K562 (cell line): ENCODE data around the gene CCDC194. TPM values are rescaled to one million over a fixed set of nuclear protein-coding genes. Genes with fewer than 3 reads are reported as not detected.

Experiments used
- CBX5 ChIP-seq: IDR thresholded peaks from 2 replicates; pipeline ENCODE4 v1.6.1; 2014; ENCODE audit warnings: low read depth, borderline replicate concordance
- DDX20 ChIP-seq: fragments of 450-650 bp; IDR thresholded peaks from 2 replicates; pipeline ENCODE4 v1.6.1; 2016; ENCODE audit warnings: missing genetic modification characterization, low read depth, mild to moderate bottlenecking, missing compliant biosample characterization, moderate library complexity
- DPF2 ChIP-seq: fragments of 450-650 bp; IDR thresholded peaks from 2 replicates; pipeline ENCODE4 v1.6.1; 2016
- ETS1 ChIP-seq: conservative IDR thresholded peaks from 2 replicates; pipeline ENCODE4 v1.6.1; 2011; ENCODE audit warnings: low read depth, mild to moderate bottlenecking, low read length; ENCODE audit not compliant: control insufficient read depth
- FOXK2 ChIP-seq, 2 experiments: fragments of 450-650 bp; IDR thresholded peaks in 1 of 2; conservative IDR thresholded peaks in 1 of 2; 2 replicates each; pipeline ENCODE4 v1.6.1; 2016; ENCODE audit warnings: low read depth in 2 of 2, mild to moderate bottlenecking in 1 of 2
- HDAC6 ChIP-seq: IDR thresholded peaks from 2 replicates; pipeline ENCODE4 v1.6.1; 2012; ENCODE audit warnings: low read depth, mild to moderate bottlenecking, control low read depth, inconsistent platforms, low read length, moderate library complexity
- HNRNPLL ChIP-seq: fragments of 200-400 bp; formaldehyde crosslinking; IDR thresholded peaks from 2 replicates; pipeline ENCODE4 v1.6.1; 2017; ENCODE audit warnings: low read length, low read depth, mild to moderate bottlenecking; ENCODE audit not compliant: poor library complexity, severe bottlenecking
- SP1 ChIP-seq: sonication (generic); formaldehyde crosslinking; IDR thresholded peaks from 2 replicates; pipeline ENCODE4 v1.8.1; 2022; ENCODE audit warnings: mild to moderate bottlenecking, missing genetic modification reagents
- ZBED1 ChIP-seq: IDR thresholded peaks from 2 replicates; pipeline ENCODE4 v1.6.1; 2014
- ZBTB1 ChIP-seq: sonication (generic); formaldehyde crosslinking; IDR thresholded peaks from 2 replicates; pipeline ENCODE4 v1.8.1; 2023; ENCODE audit warnings: missing genetic modification reagents, low read depth, mild to moderate bottlenecking, borderline replicate concordance
- ZNF134 ChIP-seq: fragments of 250-450 bp; sonication (Bioruptor Pico); conservative IDR thresholded peaks from 2 replicates; pipeline ENCODE4 v1.4.0; 2020
- ZNF143 ChIP-seq: sonication (generic); formaldehyde crosslinking; IDR thresholded peaks from 2 replicates; pipeline ENCODE4 v1.9.0; 2022; ENCODE audit warnings: mild to moderate bottlenecking, missing genetic modification reagents
- ZNF511 ChIP-seq: sonication (generic); formaldehyde crosslinking; IDR thresholded peaks from 2 replicates; pipeline ENCODE4 v1.8.0; 2022; ENCODE audit warnings: mild to moderate bottlenecking, missing genetic modification reagents
- ZNF57 ChIP-seq: fragments of 450-650 bp; formaldehyde crosslinking; IDR thresholded peaks from 2 replicates; pipeline ENCODE4 v1.4.0; 2020; ENCODE audit warnings: mild to moderate bottlenecking, moderate library complexity
- polyA plus RNA-seq, 8 experiments: library from polyadenylated mRNA; depleted of rRNA in 4 of 8; stranded (reverse) in 5 of 8; unstranded in 3 of 8; fragments of >200 nt; fragmentation: Nextera tagmentation in 2 of 8; fragmentation: Illumina TruSeq in 1 of 8; extraction: Ambion mirVana in 2 of 8; extraction: Trizol in 1 of 8; gene quantifications; 2 replicates each; pipeline versions ENCODE4 v1.2.1 to v1.2.3, GENCODE V29; 2011 to 2014; ENCODE audit warnings: inconsistent platforms in 1 of 8, missing spikeins in 1 of 8
- total RNA-seq, 7 experiments: library from RNA; depleted of rRNA in 6 of 7; stranded (reverse); fragments of >200 nt in 6 of 7; fragmentation: Illumina TruSeq in 2 of 7; extraction: Trizol in 2 of 7; gene quantifications; 2 replicates each; pipeline versions ENCODE4 v1.2.1 to v1.2.3, GENCODE V29; 2011 to 2021; ENCODE audit warnings: low replicate concordance in 1 of 7
- TF ChIP-seq, protein P1 (sequence below), 2 experiments: fragments of 450-650 bp in 1 of 2; sonication (generic) in 1 of 2; formaldehyde crosslinking in 1 of 2; IDR thresholded peaks in 1 of 2; conservative IDR thresholded peaks in 1 of 2; 2 replicates each; pipeline versions ENCODE4 v1.6.1 to v1.8.1; 2016 to 2023; ENCODE audit warnings: mild to moderate bottlenecking in 2 of 2, moderate library complexity in 2 of 2, inconsistent platforms in 1 of 2, missing genetic modification reagents in 1 of 2
- TF ChIP-seq, protein P2 (sequence below): sonication (generic); formaldehyde crosslinking; IDR thresholded peaks from 2 replicates; pipeline ENCODE4 v1.8.1; 2023; ENCODE audit warnings: mild to moderate bottlenecking, missing genetic modification reagents
- TF ChIP-seq, protein P3 (sequence below), 2 experiments: fragments of 450-650 bp in 1 of 2; IDR thresholded peaks; 2 replicates each; pipeline ENCODE4 v1.6.1; 2011 to 2017; ENCODE audit warnings: low read depth in 2 of 2, antibody characterized with exemption in 1 of 2, borderline replicate concordance in 1 of 2, low read length in 1 of 2, mild to moderate bottlenecking in 1 of 2, mixed read lengths in 1 of 2; ENCODE audit not compliant: control insufficient read depth in 1 of 2

CCDC194 gene
- total and polyA plus RNA-seq, 9 of the 15 experiments (the other 6 are each of a cell fraction or from before 2014, with no cell fraction given) = 0.13 to 1.3 (median 0.39) TPM; not detected in 3

DNA sequence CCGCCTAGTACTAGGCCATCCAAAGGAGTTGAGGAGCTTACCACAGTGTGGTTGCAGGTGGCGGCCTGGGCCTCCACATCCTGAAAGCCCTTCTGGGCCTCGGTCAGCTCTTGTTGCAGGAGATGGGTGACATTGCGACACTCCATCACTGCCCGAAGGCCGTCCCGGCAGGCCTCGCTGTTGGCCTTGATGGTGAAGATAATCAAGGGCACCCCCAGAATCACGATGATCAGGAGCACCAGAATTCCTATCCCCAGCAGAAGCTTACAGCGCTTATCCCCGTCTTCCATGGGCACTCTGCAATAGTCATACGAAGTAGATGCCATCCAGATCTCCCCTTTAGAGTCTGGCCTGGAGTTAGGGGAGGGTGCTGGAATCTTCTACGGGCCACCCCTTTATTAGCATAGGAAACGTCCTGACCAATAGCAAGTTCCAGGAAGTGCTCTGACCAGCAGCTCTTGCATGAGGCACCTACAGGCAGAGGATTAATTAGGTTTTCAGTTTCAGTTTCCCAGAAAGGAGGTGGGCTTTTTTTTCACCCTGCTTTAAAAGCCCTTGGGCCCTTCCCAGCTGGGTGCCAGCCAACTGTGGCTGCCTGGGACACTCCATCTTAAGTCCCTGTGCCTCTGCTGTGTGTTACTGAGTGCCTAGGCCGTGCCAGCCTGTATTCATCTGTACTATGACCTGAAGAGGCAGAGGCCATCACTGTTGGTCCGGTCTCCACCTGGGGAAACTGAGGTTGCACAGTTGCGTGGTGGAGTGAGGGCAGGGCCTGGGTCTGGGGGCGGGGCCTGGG, 11.5 kb upstream of the CCDC194 start, which contains the start of gene BST2 (continued):
- TF ChIP-seq ZNF511 (CRISPR knock-in tag) (no peak; the same call in 1 of the 2 replicates), DPF2 (peak; percentile 45; the same call in 1 of the 2 replicates), HNRNPLL (no peak), ZNF57 (CRISPR knock-in tag) (no peak), SP1 (peak; percentile 77), FOXK2 (conservative IDR thresholded peaks at IDR 0.05 in 1 of 2, IDR thresholded peaks at IDR 0.05 in 1 of 2; ENCODE audit: low read depth in 2 of 2) (0 out of 4 replicates have a peak, but pooled peaks of 1 of the 2 experiments have one; percentile 7), ZBED1 (0 out of 2 replicates have a peak, but pooled peaks have one; percentile 46), ZNF134 (CRISPR knock-in tag) (no peak), CBX5 (no peak), DDX20 (tag) (no peak), ETS1 (no peak), HDAC6 (no peak), ZBTB1 (no peak), ZNF143 (CRISPR knock-in tag) (peak; percentile 20; the same call in 1 of the 2 replicates)
- TF ChIP-seq, protein P1, sequence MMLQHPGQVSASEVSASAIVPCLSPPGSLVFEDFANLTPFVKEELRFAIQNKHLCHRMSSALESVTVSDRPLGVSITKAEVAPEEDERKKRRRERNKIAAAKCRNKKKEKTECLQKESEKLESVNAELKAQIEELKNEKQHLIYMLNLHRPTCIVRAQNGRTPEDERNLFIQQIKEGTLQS (IDR thresholded peaks at IDR 0.05) = peak; percentile 73
- TF ChIP-seq, protein P1 (CRISPR knock-in tag; conservative IDR thresholded peaks at IDR 0.05) = peak; percentile 75; the same call in 1 of the 2 replicates
- TF ChIP-seq, protein P2, sequence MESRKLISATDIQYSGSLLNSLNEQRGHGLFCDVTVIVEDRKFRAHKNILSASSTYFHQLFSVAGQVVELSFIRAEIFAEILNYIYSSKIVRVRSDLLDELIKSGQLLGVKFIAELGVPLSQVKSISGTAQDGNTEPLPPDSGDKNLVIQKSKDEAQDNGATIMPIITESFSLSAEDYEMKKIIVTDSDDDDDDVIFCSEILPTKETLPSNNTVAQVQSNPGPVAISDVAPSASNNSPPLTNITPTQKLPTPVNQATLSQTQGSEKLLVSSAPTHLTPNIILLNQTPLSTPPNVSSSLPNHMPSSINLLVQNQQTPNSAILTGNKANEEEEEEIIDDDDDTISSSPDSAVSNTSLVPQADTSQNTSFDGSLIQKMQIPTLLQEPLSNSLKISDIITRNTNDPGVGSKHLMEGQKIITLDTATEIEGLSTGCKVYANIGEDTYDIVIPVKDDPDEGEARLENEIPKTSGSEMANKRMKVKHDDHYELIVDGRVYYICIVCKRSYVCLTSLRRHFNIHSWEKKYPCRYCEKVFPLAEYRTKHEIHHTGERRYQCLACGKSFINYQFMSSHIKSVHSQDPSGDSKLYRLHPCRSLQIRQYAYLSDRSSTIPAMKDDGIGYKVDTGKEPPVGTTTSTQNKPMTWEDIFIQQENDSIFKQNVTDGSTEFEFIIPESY (CRISPR knock-in tag) = no peak
- TF ChIP-seq, protein P3, sequence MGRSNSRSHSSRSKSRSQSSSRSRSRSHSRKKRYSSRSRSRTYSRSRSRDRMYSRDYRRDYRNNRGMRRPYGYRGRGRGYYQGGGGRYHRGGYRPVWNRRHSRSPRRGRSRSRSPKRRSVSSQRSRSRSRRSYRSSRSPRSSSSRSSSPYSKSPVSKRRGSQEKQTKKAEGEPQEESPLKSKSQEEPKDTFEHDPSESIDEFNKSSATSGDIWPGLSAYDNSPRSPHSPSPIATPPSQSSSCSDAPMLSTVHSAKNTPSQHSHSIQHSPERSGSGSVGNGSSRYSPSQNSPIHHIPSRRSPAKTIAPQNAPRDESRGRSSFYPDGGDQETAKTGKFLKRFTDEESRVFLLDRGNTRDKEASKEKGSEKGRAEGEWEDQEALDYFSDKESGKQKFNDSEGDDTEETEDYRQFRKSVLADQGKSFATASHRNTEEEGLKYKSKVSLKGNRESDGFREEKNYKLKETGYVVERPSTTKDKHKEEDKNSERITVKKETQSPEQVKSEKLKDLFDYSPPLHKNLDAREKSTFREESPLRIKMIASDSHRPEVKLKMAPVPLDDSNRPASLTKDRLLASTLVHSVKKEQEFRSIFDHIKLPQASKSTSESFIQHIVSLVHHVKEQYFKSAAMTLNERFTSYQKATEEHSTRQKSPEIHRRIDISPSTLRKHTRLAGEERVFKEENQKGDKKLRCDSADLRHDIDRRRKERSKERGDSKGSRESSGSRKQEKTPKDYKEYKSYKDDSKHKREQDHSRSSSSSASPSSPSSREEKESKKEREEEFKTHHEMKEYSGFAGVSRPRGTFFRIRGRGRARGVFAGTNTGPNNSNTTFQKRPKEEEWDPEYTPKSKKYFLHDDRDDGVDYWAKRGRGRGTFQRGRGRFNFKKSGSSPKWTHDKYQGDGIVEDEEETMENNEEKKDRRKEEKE (IDR thresholded peaks at IDR 0.05; ENCODE audit: borderline replicate concordance in 1 of 2, control insufficient read depth in 1 of 2, low read depth in 2 of 2, low read length in 1 of 2) = peak in 1 of 2 experiments; percentile 84; a peak in 1 of 4 replicates
